Endothelial cell of hepatic sinusoid (primary cell): ENCODE results near the gene CYTH2.
"Not testable (repeated sequence)": the region's sequence is repeated elsewhere in the genome, so short reads cannot be mapped to it uniquely, and the experiment has no call there.

ENCODE experiments used
- in situ Hi-C: cut with HindIII; loops from 2 replicates; pipeline ENCODE4 v1.10.0; 2017; ENCODE audit warnings: low sequenced_read_pairs

CYTH2 gene

GRCh38 chr19:48476176-48476575 is 7.0 kb downstream of the CYTH2 start:
- in situ Hi-C loops = no loop called here

- in situ Hi-C loops = no loop called here
These were observed 8.0 kb downstream of the CYTH2 start for GRCh38 chr19:48477067-48477685.

GRCh38 chr19:48477698-48478338 is 8.6 kb downstream of the CYTH2 start:
- in situ Hi-C loops = no loop called here

- in situ Hi-C loops = no loop called here
These were observed 9.4 kb downstream of the CYTH2 start for GRCh38 chr19:48478339-48479256.

- in situ Hi-C loops = no loop called here
These were observed 10.5 kb downstream of the CYTH2 start for GRCh38 chr19:48479686-48480085.

GRCh38 chr19:48480183-48480557 is 11.0 kb downstream of the CYTH2 start:
- in situ Hi-C loops = no loop called here

GRCh38 chr19:48480558-48481500 is 11.7 kb downstream of the CYTH2 start:
- in situ Hi-C loops = no loop called here

- in situ Hi-C loops = no loop called here
These were observed 12.9 kb downstream of the CYTH2 start for GRCh38 chr19:48481846-48482639.

- in situ Hi-C loops = no loop called here
These were observed 14.1 kb downstream of the CYTH2 start for GRCh38 chr19:48483301-48483700.

GRCh38 chr19:48484247-48484893 is 15.2 kb downstream of the CYTH2 start:
- in situ Hi-C loops = no loop called here

- in situ Hi-C loops = no loop called here
These were observed 15.9 kb downstream of the CYTH2 start for GRCh38 chr19:48484931-48485612.

GRCh38 chr19:48486706-48487105 is 17.5 kb downstream of the CYTH2 start:
- in situ Hi-C loops = not testable (repeated sequence)

GRCh38 chr19:48487544-48487943 is 18.4 kb downstream of the CYTH2 start:
- in situ Hi-C loops = no loop called here

- in situ Hi-C loops = no loop called here
These were observed 18.8 kb downstream of the CYTH2 start for GRCh38 chr19:48487948-48488347.

- in situ Hi-C loops = not testable (repeated sequence)
These were observed 19.3 kb downstream of the CYTH2 start for GRCh38 chr19:48488478-48488877.

- in situ Hi-C loops = no loop called here
These were observed 20.5 kb downstream of the CYTH2 start for GRCh38 chr19:48489608-48490216.

- in situ Hi-C loops = no loop called here
These were observed 22.0 kb downstream of the CYTH2 start for GRCh38 chr19:48490981-48491792.

- in situ Hi-C loops = no loop called here
These were observed 22.6 kb downstream of the CYTH2 start for GRCh38 chr19:48491793-48492123.
